ENCODE results near the gene EXOSC10.
A peak's percentile ranks its signal among the peaks of the same experiment; 100 is the strongest.

EXOSC10 gene

DNA sequence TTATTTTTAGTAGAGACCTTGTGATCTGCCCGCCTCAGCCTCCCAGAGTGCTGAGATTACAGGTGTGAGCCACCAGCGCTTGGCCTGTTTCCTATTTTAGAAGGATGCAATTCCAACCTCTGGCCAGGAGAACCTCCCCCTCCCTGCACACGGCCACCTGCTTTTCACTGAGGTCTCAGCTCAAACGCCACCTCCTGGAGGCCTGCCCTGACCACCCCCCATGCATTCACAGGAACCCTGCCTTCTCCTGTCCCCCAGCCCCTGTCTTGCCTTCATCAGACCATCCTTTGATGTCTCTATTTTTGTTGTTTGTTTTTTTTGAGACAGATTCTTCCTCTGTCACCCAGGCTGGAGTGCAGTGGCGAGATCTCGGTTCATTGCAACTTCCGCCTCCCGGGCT is 42.2 kb downstream of the EXOSC10 start:
- H3K4me3 Mint-ChIP-seq: peak overlapping the region; percentile 64 to 74 (median 68)
- no peak overlapping the region for H3K27ac Mint-ChIP-seq
- H3K4me1 Mint-ChIP-seq: peaks cover 9% of the 10 kb centered on the region
- H3K27me3 Mint-ChIP-seq (ENCODE audit: low read depth): no peaks in the 10 kb centered on the region
- no peak for TF ChIP-seq CTCF (IDR thresholded peaks at IDR 0.05; ENCODE audit: unreplicated experiment in 3 of 3)
- peaks cover 10% of the 10 kb centered on the region for H3K36me3 Mint-ChIP-seq (ENCODE audit: low read depth)
- H3K9me3 Mint-ChIP-seq: no peaks in the 10 kb centered on the region

- no peaks in the 10 kb centered on the region for H3K9me3 Mint-ChIP-seq
- peak overlapping the region in 1 of 3 experiments; percentile 21 for H3K4me3 Mint-ChIP-seq
- H3K27me3 Mint-ChIP-seq (ENCODE audit: low read depth): no peaks in the 10 kb centered on the region
- no peak for TF ChIP-seq CTCF (IDR thresholded peaks at IDR 0.05; ENCODE audit: unreplicated experiment in 3 of 3)
- peaks cover 9% of the 10 kb centered on the region for H3K4me1 Mint-ChIP-seq
- H3K36me3 Mint-ChIP-seq (ENCODE audit: low read depth): peaks cover 10% of the 10 kb centered on the region
- no peak overlapping the region for H3K27ac Mint-ChIP-seq
Observed at GRCh38 chr1:11056504-11056903, 43.2 kb downstream of the EXOSC10 start.

GRCh38 chr1:11055676-11056075 is 44.0 kb downstream of the EXOSC10 start:
- peaks cover 5% of the 10 kb centered on the region for H3K4me1 Mint-ChIP-seq

GRCh38 chr1:11054666-11055065 is 45.0 kb downstream of the EXOSC10 start:
- Mint-ChIP-seq H3K4me1 (no peaks in the 10 kb centered on the region), H3K36me3 (ENCODE audit: low read depth) (peaks cover 10% of the 10 kb centered on the region), H3K4me3 (peak overlapping the region in 1 of 3 experiments; percentile 73), H3K27ac (no peak overlapping the region), H3K9me3 (no peaks in the 10 kb centered on the region), H3K27me3 (ENCODE audit: low read depth) (no peaks in the 10 kb centered on the region)
- TF ChIP-seq CTCF (IDR thresholded peaks at IDR 0.05; ENCODE audit: unreplicated experiment in 3 of 3): no peak

More at GRCh38 chr1:11055676-11056075, 44.0 kb downstream of the EXOSC10 start:
- Mint-ChIP-seq H3K27me3 (ENCODE audit: low read depth) (no peaks in the 10 kb centered on the region), H3K4me3 (no peak overlapping the region), H3K9me3 (no peaks in the 10 kb centered on the region), H3K27ac (no peak overlapping the region), H3K36me3 (ENCODE audit: low read depth) (peaks cover 10% of the 10 kb centered on the region)
- TF ChIP-seq CTCF (IDR thresholded peaks at IDR 0.05; ENCODE audit: unreplicated experiment in 3 of 3): no peak

GRCh38 chr1:11054181-11054580 is 45.5 kb downstream of the EXOSC10 start:
- H3K9me3 Mint-ChIP-seq: no peaks in the 10 kb centered on the region
- TF ChIP-seq CTCF (IDR thresholded peaks at IDR 0.05; ENCODE audit: unreplicated experiment in 3 of 3): no peak
- no peaks in the 10 kb centered on the region for H3K4me1 Mint-ChIP-seq
- H3K36me3 Mint-ChIP-seq (ENCODE audit: low read depth): peaks cover 10% of the 10 kb centered on the region
- H3K27me3 Mint-ChIP-seq (ENCODE audit: low read depth): no peaks in the 10 kb centered on the region
- H3K27ac Mint-ChIP-seq: no peak overlapping the region
- H3K4me3 Mint-ChIP-seq: peak overlapping the region in 1 of 3 experiments; percentile 73

DNA sequence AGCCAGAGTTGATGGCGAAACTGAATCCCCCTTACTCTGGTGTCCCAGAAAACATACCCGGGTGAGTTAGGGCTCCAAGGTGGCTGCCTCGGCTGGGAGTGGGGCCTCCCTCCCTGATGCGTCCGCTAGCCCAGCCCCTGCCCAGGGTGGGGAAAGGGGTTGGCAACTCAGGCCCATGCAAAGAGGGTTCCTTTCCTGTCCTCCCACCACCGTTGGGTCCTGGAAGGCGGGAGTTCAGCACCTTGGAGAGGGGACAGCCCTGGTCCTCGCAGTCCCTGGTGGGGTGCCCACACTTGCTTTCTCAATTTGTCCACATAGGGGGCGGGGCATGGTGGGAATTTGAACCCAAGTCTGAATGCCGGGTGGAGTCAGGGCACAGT is 45.9 kb downstream of the EXOSC10 start:
- H3K9me3 Mint-ChIP-seq: no peaks in the 10 kb centered on the region

More for the DNA sequence above, 45.9 kb downstream of the EXOSC10 start:
- no peak overlapping the region for H3K27ac Mint-ChIP-seq
- H3K4me3 Mint-ChIP-seq: no peak overlapping the region
- no peak for TF ChIP-seq CTCF (IDR thresholded peaks at IDR 0.05; ENCODE audit: unreplicated experiment in 3 of 3)
- no peaks in the 10 kb centered on the region for H3K27me3 Mint-ChIP-seq (ENCODE audit: low read depth)
- no peaks in the 10 kb centered on the region for H3K4me1 Mint-ChIP-seq
- peaks cover 10% of the 10 kb centered on the region for H3K36me3 Mint-ChIP-seq (ENCODE audit: low read depth)

Data from nephron (organoid).